Lower lobe of right lung (tissue), 2 donors: ENCODE measurements around the gene PLA2G7. TPM values are rescaled to one million over a fixed set of nuclear protein-coding genes. Genes with fewer than 3 reads are reported as not detected.

Experiments
- ATAC-seq, 2 donors: fragments of 200-7000 bp; cut with Tn5 transposase; one replicate each; pipeline ENCODE4 v1.9.1; 2020 to 2022; ENCODE audit warnings: mild to moderate bottlenecking in 2 of 2, moderate library complexity in 2 of 2
- DNase-seq: peaks from one replicate; pipeline ENCODE4 v3.0.0-alpha.2; 2020
- H3K27ac ChIP-seq: fragments of 200-600 bp; one replicate; pipeline ENCODE4 v1.8.0; 2022
- H3K27me3 ChIP-seq: fragments of 200-600 bp; one replicate; pipeline ENCODE4 v1.8.0; 2022; ENCODE audit warnings: low read depth
- H3K36me3 ChIP-seq: fragments of 200-600 bp; one replicate; pipeline ENCODE4 v1.8.0; 2022; ENCODE audit warnings: mild to moderate bottlenecking
- H3K4me1 ChIP-seq: fragments of 200-600 bp; one replicate; pipeline ENCODE4 v1.8.0; 2022
- H3K4me3 ChIP-seq: fragments of 200-600 bp; one replicate; pipeline ENCODE4 v1.8.0; 2022; ENCODE audit warnings: mild to moderate bottlenecking
- H3K9me3 ChIP-seq: fragments of 200-600 bp; one replicate; pipeline ENCODE4 v1.8.0; 2022
- CTCF ChIP-seq: fragments of 200-600 bp; IDR thresholded peaks from one replicate; pipeline ENCODE4 v1.8.0; 2022; ENCODE audit warnings: antibody characterized with exemption, mild to moderate bottlenecking
- intact Hi-C: fragments of 100-400 bp; cut with DNase I; formaldehyde crosslinking; loops from one replicate; pipeline ENCODE4 v1.11.0; 2022
- total RNA-seq: library from RNA; stranded (reverse); fragmentation: NEBNext Ultra II Directional; extraction: Animal tissue kit (Norgen Biotek cat#: 25700); gene quantifications from one replicate; pipeline ENCODE4 v1.2.1, GENCODE V29; 2021
- donor health status: DM: no; HTN: yes; CAD: no; lungs with severe emphysema.

The PLA2G7 gene
- total RNA-seq, 1 donor from 2014 or later: 20.0 TPM

DNA sequence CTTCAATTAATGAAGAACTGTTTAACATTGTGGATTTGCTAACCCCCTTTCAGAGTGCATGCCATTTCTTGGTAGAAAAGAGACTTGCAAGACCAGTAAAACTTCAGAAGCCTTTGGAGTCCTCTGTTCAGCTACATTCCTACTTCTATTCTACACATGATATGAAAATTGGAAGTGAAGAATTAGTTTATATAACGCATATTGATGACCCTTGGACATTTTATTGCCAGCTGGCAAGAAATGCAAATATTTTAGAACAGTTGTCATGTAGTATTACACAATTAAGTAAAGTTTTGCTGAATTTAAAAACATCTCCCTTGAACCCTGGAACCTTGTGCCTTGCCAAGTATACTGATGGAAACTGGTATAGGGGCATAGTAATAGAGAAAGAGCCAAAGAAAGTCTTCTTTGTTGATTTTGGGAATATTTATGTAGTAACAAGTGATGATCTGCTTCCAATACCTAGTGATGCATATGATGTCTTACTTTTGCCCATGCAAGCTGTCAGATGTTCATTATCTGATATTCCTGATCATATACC, 44.2 kb downstream of the PLA2G7 start:
- Histone ChIP-seq H3K4me1 (no peaks in the 10 kb centered on the region), H3K27me3 (no peaks in the 10 kb centered on the region), H3K4me3 (no peak overlapping the region), H3K36me3 (no peaks in the 10 kb centered on the region), H3K27ac (no peak overlapping the region), H3K9me3 (no peaks in the 10 kb centered on the region)
- TF ChIP-seq CTCF: no peak
- no peak for ATAC-seq
- intact Hi-C loops: no loop called here
- DNase-seq: no peak

- ATAC-seq (no peak), DNase-seq (no peak)
- Histone ChIP-seq H3K36me3 (no peaks in the 10 kb centered on the region), H3K27ac (no peak overlapping the region), H3K4me1 (no peaks in the 10 kb centered on the region), H3K4me3 (no peak overlapping the region), H3K9me3 (no peaks in the 10 kb centered on the region), H3K27me3 (no peaks in the 10 kb centered on the region)
- intact Hi-C loops: no loop called here
- no peak for TF ChIP-seq CTCF
Measured at GRCh38 chr6:46690141-46690755, 44.9 kb downstream of the PLA2G7 start.

DNA sequence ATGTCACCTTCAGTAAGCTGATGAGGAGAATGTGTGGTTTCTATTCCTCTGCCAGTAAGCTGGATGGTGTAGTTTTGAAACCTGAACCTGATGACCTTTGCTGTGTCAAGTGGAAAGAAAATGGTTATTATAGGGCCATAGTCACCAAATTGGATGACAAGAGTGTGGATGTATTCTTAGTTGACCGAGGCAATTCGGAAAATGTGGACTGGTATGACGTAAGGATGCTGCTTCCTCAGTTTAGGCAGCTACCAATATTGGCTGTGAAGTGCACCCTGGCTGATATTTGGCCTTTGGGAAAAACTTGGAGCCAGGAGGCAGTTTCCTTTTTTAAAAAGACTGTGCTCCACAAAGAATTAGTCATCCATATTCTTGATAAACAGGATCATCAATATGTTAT, 45.5 kb downstream of the PLA2G7 start:
- no peaks in the 10 kb centered on the region for H3K27me3 ChIP-seq
- no peaks in the 10 kb centered on the region for H3K9me3 ChIP-seq
- H3K4me1 ChIP-seq: no peaks in the 10 kb centered on the region
- no peak for TF ChIP-seq CTCF
- DNase-seq: no peak
- H3K36me3 ChIP-seq: no peaks in the 10 kb centered on the region
- no peak overlapping the region for H3K27ac ChIP-seq
- intact Hi-C loops: no loop called here
- H3K4me3 ChIP-seq: no peak overlapping the region
- no peak for ATAC-seq

DNA sequence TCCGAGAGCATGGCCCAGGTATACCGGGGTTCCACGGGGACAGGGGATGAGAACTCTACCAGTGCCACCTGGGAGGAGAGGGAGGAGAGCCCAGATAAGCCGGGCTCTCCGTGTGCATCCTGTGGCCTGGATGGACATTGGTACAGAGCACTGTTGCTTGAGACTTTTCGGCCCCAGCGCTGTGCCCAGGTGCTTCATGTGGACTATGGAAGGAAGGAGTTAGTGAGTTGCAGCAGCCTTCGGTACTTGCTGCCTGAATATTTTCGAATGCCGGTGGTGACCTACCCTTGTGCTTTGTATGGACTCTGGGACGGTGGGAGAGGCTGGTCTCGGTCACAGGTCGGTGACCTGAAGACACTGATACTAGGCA, 46.2 kb downstream of the PLA2G7 start:
- intact Hi-C loops: no loop called here
- no peak for DNase-seq
- H3K27ac ChIP-seq: no peak overlapping the region
- H3K4me1 ChIP-seq: no peaks in the 10 kb centered on the region
- no peaks in the 10 kb centered on the region for H3K36me3 ChIP-seq
- no peaks in the 10 kb centered on the region for H3K27me3 ChIP-seq
- ATAC-seq: peak in 1 of 2 donors; percentile 11
- H3K4me3 ChIP-seq: no peak overlapping the region
- no peaks in the 10 kb centered on the region for H3K9me3 ChIP-seq
- TF ChIP-seq CTCF: no peak

GRCh38 chr6:46688117-46688965, 46.8 kb downstream of the PLA2G7 start:
- no peak overlapping the region for H3K4me3 ChIP-seq
- peak in 1 of 2 donors; percentile 11 for ATAC-seq
- intact Hi-C loops: no loop called here
- no peaks in the 10 kb centered on the region for H3K36me3 ChIP-seq
- no peak for DNase-seq
- H3K4me1 ChIP-seq: no peaks in the 10 kb centered on the region
- no peaks in the 10 kb centered on the region for H3K9me3 ChIP-seq
- TF ChIP-seq CTCF: no peak
- H3K27me3 ChIP-seq: no peaks in the 10 kb centered on the region
- H3K27ac ChIP-seq: no peak overlapping the region
